Osteocyte (in vitro differentiated cells): ENCODE measurements around the gene MOV10L1. TPM values are rescaled to one million over a fixed set of nuclear protein-coding genes. Genes with fewer than 3 reads are reported as not detected.
"Not testable (repeated sequence)": the region's sequence is repeated elsewhere in the genome, so short reads cannot be mapped to it uniquely, and the experiment has no call there.

Experiments used
- DNase-seq: peaks from one replicate; pipeline ENCODE4 v3.0.0; 2021; ENCODE audit warnings: mixed read lengths; ENCODE audit not compliant: unreplicated experiment; ENCODE audit errors: extremely low spot score
- H3K27ac Mint-ChIP-seq: one replicate; pipeline ENCODE4 v1.8.0; 2021; ENCODE audit warnings: mild to moderate bottlenecking, mixed read lengths; ENCODE audit not compliant: unreplicated experiment
- H3K27me3 Mint-ChIP-seq: one replicate; pipeline ENCODE4 v1.8.0; 2021; ENCODE audit warnings: mixed read lengths; ENCODE audit not compliant: unreplicated experiment
- H3K36me3 Mint-ChIP-seq: one replicate; pipeline ENCODE4 v1.8.0; 2021; ENCODE audit warnings: mixed read lengths; ENCODE audit not compliant: unreplicated experiment
- H3K4me1 Mint-ChIP-seq: one replicate; pipeline ENCODE4 v1.8.0; 2021; ENCODE audit warnings: mixed read lengths; ENCODE audit not compliant: unreplicated experiment
- H3K4me3 Mint-ChIP-seq: one replicate; pipeline ENCODE4 v1.8.0; 2021; ENCODE audit warnings: mild to moderate bottlenecking, moderate library complexity, mixed read lengths; ENCODE audit not compliant: unreplicated experiment
- H3K9me3 Mint-ChIP-seq: one replicate; pipeline ENCODE4 v1.8.0; 2021; ENCODE audit warnings: mixed read lengths; ENCODE audit not compliant: unreplicated experiment
- CTCF ChIP-seq: fragments of 200-600 bp; sonication (generic); IDR thresholded peaks from 2 replicates; pipeline ENCODE4 v1.5.0; 2021; ENCODE audit warnings: antibody characterized with exemption, mild to moderate bottlenecking, moderate library complexity
- total RNA-seq: library from RNA; stranded (reverse); gene quantifications from 2 replicates; pipeline ENCODE4 v1.2.1, GENCODE V29; 2021

Gene MOV10L1
- total RNA-seq, 1 donor from 2014 or later, result 1.4 TPM

DNA sequence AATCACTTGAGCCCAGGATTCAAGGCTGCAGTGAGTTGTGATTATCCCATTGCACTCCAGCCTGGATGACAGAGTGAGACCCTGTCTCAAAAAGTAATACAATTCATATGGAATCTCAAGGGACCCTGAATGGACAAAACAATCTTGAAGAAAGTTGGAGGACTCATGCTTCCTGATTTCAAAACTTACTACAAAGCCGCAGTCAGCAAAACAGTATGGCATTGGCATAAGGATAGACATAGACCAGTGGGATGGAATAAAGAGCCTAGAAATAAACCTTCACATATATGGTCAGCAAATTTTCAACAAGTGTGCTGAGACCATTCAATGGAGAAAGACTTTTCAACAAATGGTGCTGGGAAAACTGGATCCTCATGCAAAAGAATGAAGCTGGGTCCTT, 113.5 kb downstream of the MOV10L1 start:
- TF ChIP-seq CTCF, result no peak
- no peak overlapping the region for H3K27ac Mint-ChIP-seq
- H3K4me3 Mint-ChIP-seq, result no peak overlapping the region
- H3K27me3 Mint-ChIP-seq, result no peaks in the 10 kb centered on the region
- peaks cover 17% of the 10 kb centered on the region for H3K4me1 Mint-ChIP-seq
- DNase-seq, result no peak
- H3K36me3 Mint-ChIP-seq, result peaks cover 14% of the 10 kb centered on the region
- H3K9me3 Mint-ChIP-seq, result no peaks in the 10 kb centered on the region

- no peak overlapping the region for H3K4me3 Mint-ChIP-seq
- no peak for TF ChIP-seq CTCF
- H3K9me3 Mint-ChIP-seq, result no peaks in the 10 kb centered on the region
- no peak overlapping the region for H3K27ac Mint-ChIP-seq
- H3K36me3 Mint-ChIP-seq, result peaks cover 17% of the 10 kb centered on the region
- H3K4me1 Mint-ChIP-seq, result peaks cover 17% of the 10 kb centered on the region
- DNase-seq, result no peak
- no peaks in the 10 kb centered on the region for H3K27me3 Mint-ChIP-seq
Observed at GRCh38 chr22:50204571-50204970, 114.8 kb downstream of the MOV10L1 start.

DNA sequence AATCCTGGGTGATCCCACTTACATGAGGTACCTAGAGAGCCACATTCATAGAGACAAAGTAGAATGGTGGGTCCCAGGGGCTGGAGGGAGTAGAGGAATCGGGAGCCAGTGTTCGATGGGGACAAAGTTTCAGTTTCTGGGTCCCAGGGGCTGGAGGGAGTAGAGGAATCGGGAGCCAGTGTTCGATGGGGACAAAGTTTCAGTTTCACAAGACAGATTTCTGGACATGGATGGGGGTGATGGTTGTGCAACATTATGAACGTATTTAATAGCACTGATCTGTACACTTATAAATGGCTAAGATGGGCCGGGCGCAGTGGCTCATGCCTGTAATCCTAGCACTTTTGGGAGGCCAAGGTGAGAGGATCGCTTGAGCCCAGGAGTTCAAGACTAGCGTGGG, 115.2 kb downstream of the MOV10L1 start:
- H3K27ac Mint-ChIP-seq, result peak overlapping the region; percentile 32
- peaks cover 15% of the 10 kb centered on the region for H3K4me1 Mint-ChIP-seq
- H3K4me3 Mint-ChIP-seq, H3K27me3 Mint-ChIP-seq, DNase-seq, H3K9me3 Mint-ChIP-seq: not testable (repeated sequence)
- peaks cover 17% of the 10 kb centered on the region for H3K36me3 Mint-ChIP-seq

DNA sequence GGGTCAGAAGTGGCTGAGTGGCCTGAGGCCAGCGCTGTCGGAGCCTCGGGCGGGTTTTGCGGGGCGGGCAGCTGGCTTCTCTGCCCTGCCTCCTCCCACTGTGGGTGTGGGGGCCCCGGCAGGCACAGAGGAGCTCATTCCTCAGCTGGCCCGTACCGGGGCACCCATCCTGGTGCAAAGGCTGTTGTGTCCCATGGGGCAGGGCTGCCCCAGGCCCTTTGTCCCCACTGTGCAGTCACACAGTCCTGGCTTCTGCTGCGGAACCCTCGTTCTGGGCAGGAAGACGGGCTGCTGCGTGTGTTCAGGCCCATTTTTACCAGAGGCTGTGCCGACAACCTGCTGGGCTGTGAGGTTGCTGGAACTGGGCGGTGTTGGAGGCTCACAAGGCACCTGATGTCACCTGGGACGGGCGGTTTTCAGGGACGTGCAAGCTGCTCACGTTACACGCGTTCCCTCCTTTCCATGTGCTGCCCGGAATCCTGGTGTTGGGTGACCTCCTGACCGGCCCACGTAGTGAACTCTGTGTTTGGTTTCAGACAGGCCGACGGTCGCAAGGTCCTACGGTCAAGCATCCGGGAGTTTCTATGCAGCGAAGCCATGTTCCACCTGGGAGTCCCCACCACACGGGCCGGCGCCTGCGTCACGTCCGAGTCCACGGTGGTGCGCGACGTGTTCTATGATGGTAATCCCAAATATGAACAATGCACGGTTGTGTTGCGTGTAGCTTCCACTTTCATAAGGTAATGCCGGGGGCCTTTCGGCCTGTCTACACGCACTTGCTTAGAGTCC, 116.2 kb downstream of the MOV10L1 start:
- Mint-ChIP-seq H3K27ac (no peak overlapping the region), H3K9me3 (no peaks in the 10 kb centered on the region), H3K4me1 (peaks cover 14% of the 10 kb centered on the region), H3K27me3 (no peaks in the 10 kb centered on the region), H3K36me3 (peaks cover 17% of the 10 kb centered on the region), H3K4me3 (no peak overlapping the region)
- no peak for TF ChIP-seq CTCF
- no peak for DNase-seq

GRCh38 chr22:50206599-50206998, 116.8 kb downstream of the MOV10L1 start:
- H3K9me3 Mint-ChIP-seq, result no peaks in the 10 kb centered on the region
- no peak overlapping the region for H3K4me3 Mint-ChIP-seq
- no peak for DNase-seq
- TF ChIP-seq CTCF, result peak; percentile 51
- peaks cover 17% of the 10 kb centered on the region for H3K36me3 Mint-ChIP-seq
- H3K4me1 Mint-ChIP-seq, result peaks cover 14% of the 10 kb centered on the region
- no peaks in the 10 kb centered on the region for H3K27me3 Mint-ChIP-seq
- H3K27ac Mint-ChIP-seq, result no peak overlapping the region
